OCI-LY7 (cell line): ENCODE measurements around the gene NAPA. TPM values are rescaled to one million over a fixed set of nuclear protein-coding genes. Genes with fewer than 3 reads are reported as not detected.

Source experiments
- BruUV-seq: library from RNA; stranded (reverse); fragments of 400-500 nt; replicated peaks from 2 replicates; lab custom pipeline; 2021; lab: Mats Ljungman, UMichigan
- CTCF ChIA-PET: fragments of 300-600 bp; sonication (Branson Sonifier 250); formaldehyde crosslinking; loops from one replicate; lab custom pipeline; 2022; ENCODE audit warnings: antibody characterized with exemption; ENCODE audit not compliant: unreplicated experiment; lab: Charles Lee
- POLR2A ChIA-PET: fragments of 300-600 bp; sonication (Branson Sonifier 250); formaldehyde crosslinking; loops from one replicate; lab custom pipeline; 2022; ENCODE audit warnings: antibody characterized with exemption; lab: Charles Lee
- DNase-seq: peaks from one replicate; pipeline ENCODE4 v3.0.0-alpha.2; 2015; ENCODE audit warnings: low spot score
- H2AFZ ChIP-seq: fragments of 200-600 bp; sonication (generic), shearing (Covaris generic); 2 replicates; pipeline ENCODE4 v1.6.1; 2014; ENCODE audit warnings: mild to moderate bottlenecking, antibody characterized with exemption, low read length, moderate library complexity
- H3K27ac ChIP-seq: fragments of 200-600 bp; sonication (generic); 2 replicates; pipeline ENCODE4 v1.5.1; 2014; ENCODE audit warnings: mixed run types, low read depth, mild to moderate bottlenecking, moderate library complexity, low read length, inconsistent platforms; ENCODE audit not compliant: poor library complexity, severe bottlenecking
- H3K36me3 ChIP-seq: fragments of 200-600 bp; sonication (generic); 2 replicates; pipeline ENCODE4 v1.6.1; 2014; ENCODE audit warnings: mild to moderate bottlenecking, antibody characterized with exemption, low read length, moderate library complexity, mixed read lengths; ENCODE audit not compliant: insufficient read depth
- H3K4me1 ChIP-seq: fragments of 200-600 bp; sonication (generic); 2 replicates; pipeline ENCODE4 v1.5.1; 2014; ENCODE audit warnings: mild to moderate bottlenecking, low read length; ENCODE audit not compliant: insufficient read depth, poor library complexity, severe bottlenecking
- H3K4me2 ChIP-seq: fragments of 200-600 bp; sonication (generic); 2 replicates; pipeline ENCODE4 v1.6.1; 2014; ENCODE audit warnings: mild to moderate bottlenecking, low read length
- H3K4me3 ChIP-seq: fragments of 200-600 bp; sonication (generic); 2 replicates; pipeline ENCODE4 v1.5.1; 2014; ENCODE audit warnings: mild to moderate bottlenecking, low read depth, low read length; ENCODE audit not compliant: poor library complexity, severe bottlenecking
- H3K79me2 ChIP-seq: fragments of 200-600 bp; sonication (generic); 2 replicates; pipeline ENCODE4 v1.6.1; 2016; ENCODE audit warnings: low read depth, mild to moderate bottlenecking, low read length, moderate library complexity, mixed read lengths; ENCODE audit not compliant: insufficient read depth
- H3K9me2 ChIP-seq: fragments of 200-600 bp; sonication (generic); 2 replicates; pipeline ENCODE4 v1.6.1; 2016; ENCODE audit warnings: mild to moderate bottlenecking, low read length, mixed read lengths; ENCODE audit not compliant: insufficient read depth
- H3K9me3 ChIP-seq: fragments of 200-600 bp; sonication (generic); 2 replicates; pipeline ENCODE4 v1.6.1; 2014; ENCODE audit warnings: mild to moderate bottlenecking, mixed run types, low read length, mixed read lengths
- H4K20me1 ChIP-seq: fragments of 200-600 bp; sonication (generic); 2 replicates; pipeline ENCODE4 v1.6.1; 2014; ENCODE audit warnings: mild to moderate bottlenecking, antibody characterized with exemption, low read length, moderate library complexity, mixed read lengths; ENCODE audit not compliant: insufficient read depth
- CTCF ChIP-seq: fragments of 200-600 bp; sonication (generic); conservative IDR thresholded peaks from 2 replicates; pipeline ENCODE4 v1.5.1; 2014; ENCODE audit warnings: mild to moderate bottlenecking, antibody characterized with exemption, low read length, moderate library complexity, mixed read lengths
- EZH2phosphoT487 ChIP-seq: fragments of 200-600 bp; sonication (generic); IDR thresholded peaks from 2 replicates; pipeline ENCODE4 v1.6.1; 2018; ENCODE audit warnings: low read depth, borderline replicate concordance, mild to moderate bottlenecking, mixed run types, antibody characterized with exemption, low read length, moderate library complexity, mixed read lengths
- intact Hi-C: fragments of 100-400 bp; cut with micrococcal nuclease; formaldehyde crosslinking; loops from one replicate; pipeline ENCODE4 v1.10.0; 2022; ENCODE audit not compliant: unreplicated experiment
- total RNA-seq, 2 experiments: library from RNA; depleted of rRNA in 1 of 2; stranded (reverse); fragments of >200 nt in 1 of 2; shearing (Covaris generic) in 1 of 2; gene quantifications; 2 replicates each; pipeline ENCODE4 v1.2.3, GENCODE V29; 2014 to 2022

The NAPA gene
- total RNA-seq, 2 experiments from 2014 or later, result 56.5 to 71.4 TPM

GRCh38 chr19:47537493-47537892 is 22.6 kb upstream of the NAPA start:
- no peak for TF ChIP-seq EZH2phosphoT487
- no peak for TF ChIP-seq CTCF

GRCh38 chr19:47534628-47535027 is 19.8 kb upstream of the NAPA start:
- no peak overlapping the region for H3K4me3 ChIP-seq
- no peak overlapping the region for H2AFZ ChIP-seq
- BruUV-seq, result no TSS peak
- no peak for DNase-seq
- no peak overlapping the region for H3K27ac ChIP-seq
- H3K79me2 ChIP-seq, result no peaks in the 10 kb centered on the region
- ChIA-PET POLR2A (no interaction called here), CTCF (no interaction called here)
- no peaks in the 10 kb centered on the region for H3K36me3 ChIP-seq
- H3K4me1 ChIP-seq, result no peaks in the 10 kb centered on the region
- no peak overlapping the region for H3K4me2 ChIP-seq
- no peaks in the 10 kb centered on the region for H3K9me2 ChIP-seq
- H4K20me1 ChIP-seq, result no peaks in the 10 kb centered on the region
- TF ChIP-seq CTCF, result no peak
- no peak for TF ChIP-seq EZH2phosphoT487
- H3K9me3 ChIP-seq, result no peaks in the 10 kb centered on the region
- intact Hi-C loops, result no loop called here

More at GRCh38 chr19:47537493-47537892, 22.6 kb upstream of the NAPA start:
- H3K9me3 ChIP-seq, result no peaks in the 10 kb centered on the region
- no peaks in the 10 kb centered on the region for H3K9me2 ChIP-seq
- no peaks in the 10 kb centered on the region for H4K20me1 ChIP-seq
- no TSS peak for BruUV-seq
- DNase-seq, result no peak
- intact Hi-C loops, result no loop called here
- H3K4me1 ChIP-seq, result peaks cover 18% of the 10 kb centered on the region
- no peak overlapping the region for H3K4me2 ChIP-seq
- no peak overlapping the region for H2AFZ ChIP-seq
- H3K4me3 ChIP-seq, result no peak overlapping the region
- CTCF ChIA-PET, result no interaction called here
- no peak overlapping the region for H3K27ac ChIP-seq
- H3K36me3 ChIP-seq, result no peaks in the 10 kb centered on the region
- no peaks in the 10 kb centered on the region for H3K79me2 ChIP-seq
- POLR2A ChIA-PET, result interaction anchor here (0.6 to 1.6 kb wide), 2 partner anchors 63 to 186 kb away, joined by 4 to 5 read pairs; no protein-coding TSS in a partner anchor

GRCh38 chr19:47531640-47532387 is 17.0 kb upstream of the NAPA start:
- no peak overlapping the region for H3K4me3 ChIP-seq
- no peaks in the 10 kb centered on the region for H3K36me3 ChIP-seq
- H3K9me2 ChIP-seq, result no peaks in the 10 kb centered on the region
- TF ChIP-seq CTCF, result no peak
- ChIA-PET POLR2A (interaction anchor here (0.6 to 1.1 kb wide), 4 partner anchors 16 to 97 kb away, joined by 3 to 4 read pairs (median 4); no protein-coding TSS in a partner anchor), CTCF (no interaction called here)
- no peaks in the 10 kb centered on the region for H3K4me1 ChIP-seq
- no peaks in the 10 kb centered on the region for H4K20me1 ChIP-seq
- no peaks in the 10 kb centered on the region for H3K79me2 ChIP-seq
- no peak overlapping the region for H3K27ac ChIP-seq
- no peak for DNase-seq
- no peak overlapping the region for H3K4me2 ChIP-seq
- no peaks in the 10 kb centered on the region for H3K9me3 ChIP-seq
- intact Hi-C loops, result no loop called here
- no peak overlapping the region for H2AFZ ChIP-seq
- BruUV-seq, result no TSS peak
